K562 (cell line): Measurements from ENCODE around the gene AZU1. TPM values are rescaled to one million over a fixed set of nuclear protein-coding genes. Genes with fewer than 3 reads are reported as not detected.
A peak's percentile ranks its signal among the peaks of the same experiment; 100 is the strongest.

Source experiments
- ATAC-seq: fragments of 200-7000 bp; cut with Tn5 transposase; 3 replicates; pipeline ENCODE4 v1.9.1; 2020; ENCODE audit warnings: moderate library complexity
- BruUV-seq: library from RNA; stranded (reverse); fragments of 400-500 nt; replicated peaks from 2 replicates; lab custom pipeline; 2021; lab: Mats Ljungman, UMichigan
- CTCF ChIA-PET: fragments of 300-600 bp; formaldehyde crosslinking; extraction: SDS; loops from one replicate; lab custom pipeline; 2021; ENCODE audit warnings: low intra/inter-chr PET ratio; lab: Yijun Ruan, JAX
- POLR2A ChIA-PET: fragments of 300-600, 350-650 bp; sonication (Branson Sonifier 250); formaldehyde crosslinking; extraction: SDS; loops from one replicate; lab custom pipeline; 2021; ENCODE audit warnings: antibody characterized with exemption, inconsistent platforms; lab: Yijun Ruan, JAX
- DNase-seq, 4 experiments: peaks; one replicate each; pipeline versions ENCODE4 v3.0.0 to v3.0.0-alpha.2; 2011 to 2018; ENCODE audit warnings: low spot score in 3 of 4, mixed read lengths in 3 of 4; ENCODE audit errors: extremely low read depth in 1 of 4
- FAIRE-seq: peaks from 2 replicates; lab custom pipeline; 2011; peaks lifted over from hg19 to GRCh38; lab: Jason Lieb, UNC
- H2AFZ ChIP-seq: 2 replicates; pipeline ENCODE4 v1.6.0; 2011; ENCODE audit warnings: low read depth, low read length, control low read depth, inconsistent platforms
- H3K27ac ChIP-seq: fragments of 200-600 bp; 3 replicates; pipeline ENCODE4 v1.8.0; 2011; ENCODE audit warnings: low read depth, mild to moderate bottlenecking, control low read depth, inconsistent platforms, low read length, moderate library complexity, mixed read lengths; ENCODE audit errors: extremely low read depth
- H3K27me3 ChIP-seq, 2 experiments: fragments of 300-600 bp in 1 of 2; 2 replicates in 1 of 2; 3 replicates in 1 of 2; pipeline versions ENCODE4 v1.6.0 to v1.8.0; 2011; ENCODE audit warnings: inconsistent platforms in 2 of 2, low read length in 2 of 2, mild to moderate bottlenecking in 1 of 2, mixed read lengths in 1 of 2, moderate library complexity in 1 of 2; ENCODE audit not compliant: control insufficient read depth in 2 of 2, insufficient read depth in 2 of 2
- H3K36me3 ChIP-seq: fragments of 300-600 bp; 3 replicates; pipeline ENCODE4 v1.8.0; 2011; ENCODE audit warnings: mild to moderate bottlenecking, low read length, inconsistent platforms; ENCODE audit not compliant: control insufficient read depth, insufficient read depth
- H3K4me1 ChIP-seq, 2 experiments: fragments of 200-600 bp in 1 of 2; replicated peaks in 1 of 2; 2 replicates in 1 of 2; 3 replicates in 1 of 2; pipeline versions ENCODE4 v1.5.1 to v1.8.0; 2011; ENCODE audit warnings: inconsistent platforms in 2 of 2, low read length in 2 of 2, mild to moderate bottlenecking in 1 of 2, mixed read lengths in 1 of 2, moderate library complexity in 1 of 2; ENCODE audit not compliant: control insufficient read depth in 2 of 2, insufficient read depth in 2 of 2
- H3K4me2 ChIP-seq: 2 replicates; pipeline ENCODE4 v1.6.1; 2011; ENCODE audit warnings: low read length, control low read depth, inconsistent platforms, mixed read lengths; ENCODE audit not compliant: insufficient read depth
- H3K4me3 ChIP-seq: fragments of 200-600 bp; sonication (generic), shearing (Covaris generic); 2 replicates; pipeline ENCODE4 v1.5.1; 2016; ENCODE audit warnings: control low read depth, inconsistent platforms
- H3K79me2 ChIP-seq: fragments of 200-600 bp; 3 replicates; pipeline ENCODE4 v1.8.0; 2011; ENCODE audit warnings: low read length, inconsistent platforms; ENCODE audit not compliant: control insufficient read depth, insufficient read depth
- H3K9ac ChIP-seq, 2 experiments: 2 replicates each; pipeline versions ENCODE4 v1.6.0 to v1.6.1; 2011; ENCODE audit warnings: low read depth in 2 of 2, low read length in 2 of 2, control low read depth in 1 of 2, inconsistent platforms in 1 of 2, mild to moderate bottlenecking in 1 of 2, mixed read lengths in 1 of 2; ENCODE audit not compliant: insufficient read depth in 1 of 2
- H3K9me1 ChIP-seq: one replicate; pipeline ENCODE4 v1.6.0; 2011; ENCODE audit warnings: inconsistent platforms, mild to moderate bottlenecking, low read length, moderate library complexity; ENCODE audit not compliant: control insufficient read depth, insufficient read depth
- H3K9me3 ChIP-seq: replicated peaks from 2 replicates; pipeline ENCODE4 v1.5.1; 2011; ENCODE audit warnings: low read depth, low read length, inconsistent platforms; ENCODE audit not compliant: control insufficient read depth, insufficient read depth
- H4K20me1 ChIP-seq: replicated peaks from 2 replicates; pipeline ENCODE4 v1.6.1; 2011; ENCODE audit warnings: low read length, inconsistent platforms, mixed read lengths; ENCODE audit not compliant: control insufficient read depth, insufficient read depth
- ARID3B ChIP-seq: fragments of 250-450 bp; sonication (Bioruptor Pico); IDR thresholded peaks from 2 replicates; pipeline ENCODE4 v1.4.0; 2020; ENCODE audit warnings: borderline replicate concordance
- BCOR ChIP-seq: fragments of 450-650 bp; IDR thresholded peaks from 2 replicates; pipeline ENCODE4 v1.6.1; 2016
- CBX1 ChIP-seq: sonication (generic); IDR thresholded peaks from 2 replicates; pipeline ENCODE4 v1.6.1; 2016; ENCODE audit warnings: antibody characterized with exemption, low read depth, mild to moderate bottlenecking
- HNRNPL ChIP-seq: fragments of 200-400 bp; formaldehyde crosslinking; IDR thresholded peaks from 2 replicates; pipeline ENCODE4 v1.6.1; 2017; ENCODE audit warnings: low read depth, mild to moderate bottlenecking, low read length
- KDM1A ChIP-seq, 2 experiments: fragments of 450-650 bp; IDR thresholded peaks; 2 replicates each; pipeline ENCODE4 v1.6.1; 2016; ENCODE audit warnings: mild to moderate bottlenecking in 2 of 2
- MCM2 ChIP-seq: fragments of 450-650 bp; IDR thresholded peaks from 2 replicates; pipeline ENCODE4 v1.6.1; 2017; ENCODE audit warnings: low read depth, mild to moderate bottlenecking
- VEZF1 ChIP-seq: fragments of 200-800 bp; sonication (Bioruptor generic); IDR thresholded peaks from 2 replicates; pipeline ENCODE4 v1.6.1; 2017; ENCODE audit warnings: missing genetic modification characterization, missing compliant biosample characterization
- ZFP36 ChIP-seq: fragments of 150-350 bp; IDR thresholded peaks from 2 replicates; pipeline ENCODE4 v1.6.1; 2018; ENCODE audit warnings: low read length, low read depth; ENCODE audit not compliant: partially characterized antibody
- ZKSCAN1 ChIP-seq: fragments of 150-350 bp; IDR thresholded peaks from 2 replicates; pipeline ENCODE4 v1.6.1; 2016; ENCODE audit warnings: low read depth, low read length
- ZNF436 ChIP-seq: fragments of 250-450, 450-650 bp; sonication (Bioruptor Pico); formaldehyde crosslinking; IDR thresholded peaks from 2 replicates; pipeline ENCODE4 v1.7.0; 2020; ENCODE audit warnings: mild to moderate bottlenecking
- WGBS: fragments of 100-300 bp; shearing (Covaris generic); methylation state at CpG from one replicate; pipeline ENCODE4 v1.1.6; 2016; ENCODE audit warnings: low coverage, mixed read lengths; ENCODE audit not compliant: insufficient coverage; ENCODE audit errors: missing lambda C conversion rate; 5-methylcytosine and 5-hydroxymethylcytosine counted together
- in situ Hi-C: fragments of 300-500 bp; cut with MboI; formaldehyde crosslinking; loops from 4 replicates; pipeline ENCODE4 v1.15.0; 2018; ENCODE audit warnings: inconsistent platforms, mixed read lengths
- intact Hi-C: fragments of 100-400 bp; cut with micrococcal nuclease; formaldehyde crosslinking; loops from 2 replicates; pipeline ENCODE4 v1.14.2; 2022
- polyA plus RNA-seq, 8 experiments: library from polyadenylated mRNA; depleted of rRNA in 4 of 8; stranded (reverse) in 5 of 8; unstranded in 3 of 8; fragments of >200 nt; fragmentation: Nextera tagmentation in 2 of 8; fragmentation: Illumina TruSeq in 1 of 8; extraction: Ambion mirVana in 2 of 8; extraction: Trizol in 1 of 8; gene quantifications; 2 replicates each; pipeline versions ENCODE4 v1.2.1 to v1.2.3, GENCODE V29; 2011 to 2014; ENCODE audit warnings: inconsistent platforms in 1 of 8, missing spikeins in 1 of 8
- total RNA-seq, 7 experiments: library from RNA; depleted of rRNA in 6 of 7; stranded (reverse); fragments of >200 nt in 6 of 7; fragmentation: Illumina TruSeq in 2 of 7; extraction: Trizol in 2 of 7; gene quantifications; 2 replicates each; pipeline versions ENCODE4 v1.2.1 to v1.2.3, GENCODE V29; 2011 to 2021; ENCODE audit warnings: low replicate concordance in 1 of 7

Gene AZU1
- total and polyA plus RNA-seq, 9 of the 15 experiments (the other 6 are each of a cell fraction or from before 2014, with no cell fraction given), result 0.29 to 1.9 (median 0.59) TPM; not detected in 3

- no peak overlapping the region for H2AFZ ChIP-seq
- in situ Hi-C loops (no loop called here), intact Hi-C loops (no loop called here)
- H3K9me1 ChIP-seq, result no peaks in the 10 kb centered on the region
- H3K4me2 ChIP-seq, result no peak overlapping the region
- 50% methylated on average over 21 of the region's 37 CpGs for WGBS
- TF ChIP-seq HNRNPL (peak; percentile 62; the same call in 1 of the 2 replicates), MCM2 (no peak)
- no peaks in the 10 kb centered on the region for H3K27me3 ChIP-seq
- H3K4me3 ChIP-seq, result no peak overlapping the region
- FAIRE-seq, result no peak
- no peak for ATAC-seq
- BruUV-seq, result no TSS peak
- peaks cover 11 to 51% of the 10 kb centered on the region in 2 experiments for H3K4me1 ChIP-seq
- H3K27ac ChIP-seq, result no peak overlapping the region
- H3K9ac ChIP-seq, result peak overlapping the region in 1 of 2 experiments; percentile 52; a peak in 2 of 4 replicates
- CTCF ChIA-PET, result interaction anchor here (0.6 kb wide), 1 partner anchor 76 kb away, joined by 3 read pairs; no protein-coding TSS in a partner anchor
- H4K20me1 ChIP-seq, result no peaks in the 10 kb centered on the region
- DNase-seq, result no peak
- no peaks in the 10 kb centered on the region for H3K79me2 ChIP-seq
- POLR2A ChIA-PET, result interaction anchor here (1.1 kb wide), 1 partner anchor 8 kb away, joined by 3 read pairs; no protein-coding TSS in a partner anchor
- H3K9me3 ChIP-seq, result no peaks in the 10 kb centered on the region
- no peaks in the 10 kb centered on the region for H3K36me3 ChIP-seq
Measured at GRCh38 chr19:845707-846521, 18.3 kb downstream of the AZU1 start.

- ChIA-PET CTCF (no interaction called here), POLR2A (interaction anchor here (0.7 to 1.1 kb wide), 2 partner anchors 10 to 1367 kb away, joined by 3 read pairs; no protein-coding TSS in a partner anchor)
- Histone ChIP-seq H3K79me2 (no peaks in the 10 kb centered on the region), H2AFZ (no peak overlapping the region), H3K4me1 (peaks cover 5 to 60% of the 10 kb centered on the region in 2 experiments; a peak in 4 of 5 replicates), H3K9ac (peak overlapping the region in 1 of 2 experiments; percentile 76; a peak in 1 of 4 replicates), H3K4me2 (no peak overlapping the region), H3K27me3 (no peaks in the 10 kb centered on the region), H4K20me1 (no peaks in the 10 kb centered on the region), H3K4me3 (no peak overlapping the region), H3K27ac (no peak overlapping the region), H3K9me1 (no peaks in the 10 kb centered on the region), H3K9me3 (no peaks in the 10 kb centered on the region), H3K36me3 (no peaks in the 10 kb centered on the region)
- DNase-seq, result no peak
- no TSS peak for BruUV-seq
- peak; percentile 28 for ATAC-seq
- FAIRE-seq, result no peak
- intact Hi-C loops, result no loop called here
- in situ Hi-C loops, result no loop called here
- WGBS, result 31% methylated on average over 11 of the region's 12 CpGs
- TF ChIP-seq KDM1A (IDR thresholded peaks at IDR 0.05) (peak; percentile 31 to 78; a peak in 3 of 4 replicates), ZFP36 (peak; percentile 96), BCOR (peak; percentile 86), CBX1 (0 out of 2 replicates have a peak, but pooled peaks have one; percentile 24), VEZF1 (CRISPR knock-in tag) (peak; percentile 7; the same call in 1 of the 2 replicates), ARID3B (no peak), ZNF436 (CRISPR knock-in tag) (peak; percentile 57; the same call in 1 of the 2 replicates), ZKSCAN1 (no peak)
Measured at GRCh38 chr19:848386-848921, 20.8 kb downstream of the AZU1 start.
